T-helper 2 cell (primary cell): ENCODE data around the gene MED25.

Experiments
- DNase-seq, 5 experiments: peaks; one replicate each; pipeline versions ENCODE4 v3.0.0 to v3.0.0-alpha.2; 2012 to 2022

The MED25 gene

DNA sequence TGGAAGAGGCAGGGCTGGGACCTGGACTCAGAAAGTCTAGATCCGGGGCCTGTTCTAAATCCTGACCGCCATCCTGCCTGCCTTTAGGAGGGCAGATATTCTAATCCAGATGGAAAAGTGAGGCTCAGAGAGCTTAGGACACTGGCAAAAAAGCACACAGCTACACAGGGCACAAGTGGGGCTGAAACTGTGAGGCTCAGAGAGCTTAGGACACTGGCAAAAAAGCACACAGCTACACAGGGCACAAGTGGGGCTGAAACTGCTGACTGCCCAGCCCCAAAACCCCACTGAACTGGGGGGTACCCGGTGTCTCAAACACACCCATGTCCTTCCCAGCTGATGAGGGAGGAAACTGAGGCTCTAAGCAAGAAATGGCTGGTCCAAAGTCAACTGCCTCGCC, 57.1 kb downstream of the MED25 start:
- DNase-seq: no peak

DNA sequence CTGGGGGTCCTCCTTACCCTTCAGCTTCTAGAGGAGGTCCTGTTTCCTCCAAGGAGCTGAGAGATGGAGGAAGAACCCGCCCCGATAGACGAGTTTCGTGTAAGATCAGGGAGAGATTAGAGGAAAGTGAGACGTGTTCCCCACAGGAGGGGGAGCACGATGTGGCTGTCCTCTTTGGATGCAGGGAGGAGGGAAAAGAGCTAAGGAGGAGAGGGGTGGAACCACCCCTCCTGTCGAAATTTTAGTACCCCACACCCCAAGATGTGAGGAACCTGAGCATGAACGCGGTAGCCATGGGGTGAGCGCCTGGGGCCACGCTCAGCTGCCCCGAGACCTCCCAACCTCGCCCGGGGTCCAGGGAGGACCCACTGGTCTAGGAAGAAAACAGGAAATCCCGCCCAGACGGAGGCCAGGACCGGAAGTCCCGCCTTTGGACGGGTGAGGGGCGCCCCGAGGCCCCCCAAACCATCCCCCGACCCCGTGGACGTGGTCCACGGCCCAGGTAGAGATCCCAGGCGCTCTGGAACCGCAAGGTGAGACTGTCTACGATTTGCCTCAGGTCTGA, 57.9 kb downstream of the MED25 start:
- peak in 4 of 5 experiments; percentile 20 to 65 (median 32) for DNase-seq

DNA sequence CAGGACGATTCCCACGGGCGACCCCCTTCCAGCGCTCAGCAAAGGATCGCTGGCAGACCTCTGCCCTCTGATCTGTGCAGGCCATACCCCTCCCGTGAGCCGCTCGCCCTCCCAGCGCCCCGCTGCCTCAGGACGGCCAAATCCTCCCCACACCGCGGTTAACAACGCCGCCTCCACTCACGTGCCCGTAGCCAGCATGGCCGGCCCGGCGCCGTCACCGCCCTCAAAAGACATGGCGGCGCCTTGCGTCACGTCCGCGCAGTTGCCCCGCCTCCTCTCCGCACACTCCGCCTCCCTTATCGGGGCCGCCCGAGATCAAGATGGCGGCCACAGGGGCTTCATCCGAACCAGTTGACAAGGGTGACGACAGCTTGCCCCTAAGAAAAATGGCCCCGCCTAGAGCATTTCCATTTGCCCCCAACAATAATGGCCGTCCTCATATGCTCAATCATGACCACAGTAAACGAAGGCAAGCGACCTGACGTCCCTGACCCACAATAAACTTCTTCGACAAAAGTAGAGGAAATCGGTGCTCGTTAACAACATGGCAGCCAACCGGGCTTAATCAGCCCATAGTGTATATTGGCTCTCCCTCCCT, 58.4 kb downstream of the MED25 start:
- peak; percentile 93 to 99 (median 97) for DNase-seq

DNA sequence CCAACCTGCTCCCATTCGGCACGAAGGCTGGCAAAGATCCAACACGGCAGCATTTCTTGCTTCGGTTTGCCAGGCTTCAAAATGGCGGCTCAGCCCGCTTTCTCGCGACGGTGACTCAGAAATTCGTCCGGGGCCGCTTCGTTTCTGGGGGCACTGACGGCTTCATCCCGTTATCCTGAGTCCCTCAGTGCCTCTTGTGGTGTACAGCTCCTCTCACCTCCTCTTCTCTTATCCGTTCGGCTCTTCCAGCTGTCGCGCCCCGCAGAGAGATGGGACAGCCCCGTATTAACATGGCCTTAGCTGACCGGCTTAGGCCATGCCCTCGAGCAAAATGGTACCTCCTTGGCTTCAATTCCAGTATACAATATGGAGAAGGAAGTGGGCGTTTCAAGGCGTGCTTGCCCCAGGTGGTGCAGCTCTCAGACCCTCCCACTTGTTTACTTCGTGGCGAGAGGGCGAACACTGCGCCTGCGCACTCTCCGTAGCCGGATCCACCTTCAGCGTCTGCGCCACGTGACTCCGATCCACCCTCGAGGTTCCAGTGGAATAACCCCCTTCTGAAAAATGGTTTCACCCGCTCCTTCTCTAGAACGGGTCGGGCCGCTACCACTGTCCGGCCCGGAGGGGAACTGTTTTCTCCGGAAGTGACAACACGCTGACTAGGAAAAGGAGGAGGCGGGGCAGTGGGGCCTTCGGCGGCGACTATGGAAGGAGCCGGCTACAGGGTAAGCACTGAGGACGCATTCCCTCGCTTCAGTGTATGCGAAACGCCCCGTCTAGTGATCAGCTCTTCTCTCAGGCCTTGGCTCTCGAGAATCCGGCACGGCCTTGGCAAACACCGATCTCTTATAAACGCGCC, 59.2 kb downstream of the MED25 start, which contains the start of the genes AKT1S1 and TBC1D17:
TSS of gene AKT1S1 (minus strand) at position 336 of the 859 bp plus-strand sequence. CDS start 4,060 bp downstream, outside the sequence.
TSS of gene TBC1D17 (plus strand) at position 683 of the 859 bp plus-strand sequence. CDS start at position 705, 22 bp downstream.
- DNase-seq: peak; percentile 94 to 100 (median 99)

DNA sequence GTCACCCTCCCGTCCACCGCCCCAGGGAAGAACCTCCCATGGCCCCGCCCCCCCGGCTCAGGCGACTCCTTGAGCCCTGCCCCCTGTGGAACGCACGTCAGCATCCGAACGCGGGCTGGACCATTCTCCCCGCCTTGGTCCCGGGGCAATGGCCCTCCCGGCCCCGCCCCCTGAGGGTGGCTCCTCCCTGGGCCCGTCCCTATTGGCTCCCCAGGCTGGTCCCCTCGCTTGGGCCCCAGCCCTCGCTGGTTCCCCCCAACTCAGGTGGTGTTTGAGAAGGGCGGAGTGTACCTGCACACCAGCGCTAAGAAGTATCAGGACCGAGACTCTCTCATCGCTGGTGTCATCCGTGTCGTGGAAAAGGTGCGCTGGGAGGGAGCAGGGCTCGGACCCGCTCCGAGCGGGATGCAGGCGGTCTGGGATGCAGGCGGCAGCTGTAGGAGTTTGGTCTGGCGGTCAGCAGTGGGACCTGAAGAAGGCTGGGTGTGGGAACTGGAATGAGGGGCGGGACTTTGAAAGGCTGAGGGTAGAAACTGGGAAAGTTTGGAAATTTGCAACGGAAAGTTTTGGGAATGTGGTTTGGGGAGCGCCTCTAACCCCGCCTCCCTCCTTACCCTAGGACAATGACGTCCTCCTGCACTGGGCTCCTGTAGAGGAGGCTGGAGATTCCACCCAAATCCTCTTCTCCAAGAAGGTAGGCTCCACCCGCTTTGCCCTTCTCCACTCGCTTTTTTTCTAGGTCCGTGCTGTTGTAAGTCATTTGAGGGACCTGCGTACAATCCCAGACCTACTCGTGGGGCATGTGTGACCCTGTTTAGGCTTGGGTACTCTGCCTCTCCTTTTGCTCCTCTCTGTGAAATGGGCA, 60.0 kb downstream of the MED25 start:
- DNase-seq: peak; percentile 97 to 99 (median 98)

DNA sequence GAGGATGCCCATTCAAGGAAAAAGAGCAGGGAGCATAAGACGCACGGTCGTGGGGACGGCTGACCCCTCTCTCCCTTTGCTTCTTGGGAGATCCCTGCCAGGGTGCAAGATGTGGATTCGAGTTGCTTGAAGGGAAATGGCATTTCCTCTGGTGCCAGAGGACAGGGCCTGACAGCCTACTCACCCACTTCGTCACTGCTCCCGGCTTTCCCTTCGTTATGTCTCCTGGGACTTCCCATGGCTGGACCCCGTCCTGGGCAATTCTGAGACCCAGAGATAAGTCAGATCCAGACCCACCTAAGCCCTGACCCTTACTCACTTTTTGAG, 60.6 kb downstream of the MED25 start:
- DNase-seq: no peak

DNA sequence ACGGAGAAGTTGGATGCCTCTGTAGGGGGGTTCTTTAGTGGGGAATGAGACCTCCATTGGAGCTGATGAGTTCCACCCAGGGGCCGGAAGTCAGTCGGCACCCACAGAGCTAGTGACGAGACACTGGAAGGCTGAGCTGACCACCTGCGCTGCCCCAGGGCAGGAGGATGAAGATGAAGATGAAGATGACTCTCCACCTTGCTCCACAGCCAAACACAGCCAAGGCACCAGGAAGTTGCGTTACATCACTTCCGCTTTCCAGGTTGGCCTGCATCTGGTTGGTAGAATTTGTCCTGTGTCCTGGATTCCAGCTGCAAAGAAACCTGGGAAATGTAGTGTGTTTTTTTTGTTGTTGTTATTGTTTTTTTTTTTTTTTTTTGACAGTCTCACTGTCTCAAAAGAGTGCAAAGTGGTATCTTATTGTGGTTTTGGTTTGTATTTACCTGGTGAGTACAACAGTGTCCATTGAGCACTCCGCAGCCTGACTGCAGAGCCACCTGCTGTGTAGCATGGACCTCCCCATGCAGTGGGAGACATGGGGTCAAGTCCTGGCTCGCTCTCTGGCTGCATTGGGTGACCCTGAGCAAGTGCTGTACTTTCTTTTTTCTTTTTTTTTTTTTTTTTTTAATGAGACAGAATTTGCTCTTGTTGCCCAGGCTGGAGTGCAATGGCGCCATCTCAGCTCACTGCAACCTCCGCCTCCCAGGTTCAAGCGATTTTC, 61.3 kb downstream of the MED25 start:
- peak in 1 of 5 experiments; percentile 66 for DNase-seq

DNA sequence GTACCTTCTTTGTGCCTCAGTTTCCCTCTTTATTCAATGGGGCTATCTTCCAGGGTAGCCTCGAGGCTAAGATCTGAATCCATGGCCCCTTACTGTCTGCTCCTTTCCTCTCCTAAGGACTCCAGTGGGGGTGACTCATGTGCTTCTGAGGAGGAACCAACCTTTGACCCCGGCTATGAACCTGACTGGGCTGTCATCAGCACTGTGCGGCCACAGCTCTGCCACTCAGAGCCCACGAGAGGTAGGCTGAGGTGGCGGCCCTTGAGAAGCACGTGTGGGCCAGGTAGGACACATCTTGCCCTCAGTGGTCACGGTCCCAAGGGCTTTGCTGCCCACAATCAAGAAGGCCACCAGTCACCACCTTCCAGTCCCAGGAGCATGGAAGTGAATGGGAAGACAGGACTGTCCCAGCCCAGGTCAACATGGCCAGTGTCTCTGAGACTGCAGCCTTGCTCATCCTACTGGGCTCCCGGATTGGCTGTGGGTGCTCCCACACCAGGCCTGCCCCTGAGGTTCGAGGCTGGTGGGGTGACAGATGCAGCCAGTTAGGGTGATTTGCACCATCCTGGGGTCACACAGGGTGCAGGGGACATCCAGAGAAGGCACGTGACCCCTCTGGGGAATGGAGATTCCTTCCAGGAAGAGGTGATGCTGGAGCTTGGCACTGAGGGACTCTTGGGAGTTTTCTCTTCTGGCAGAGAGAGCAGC, 62.2 kb downstream of the MED25 start:
- no peak for DNase-seq

DNA sequence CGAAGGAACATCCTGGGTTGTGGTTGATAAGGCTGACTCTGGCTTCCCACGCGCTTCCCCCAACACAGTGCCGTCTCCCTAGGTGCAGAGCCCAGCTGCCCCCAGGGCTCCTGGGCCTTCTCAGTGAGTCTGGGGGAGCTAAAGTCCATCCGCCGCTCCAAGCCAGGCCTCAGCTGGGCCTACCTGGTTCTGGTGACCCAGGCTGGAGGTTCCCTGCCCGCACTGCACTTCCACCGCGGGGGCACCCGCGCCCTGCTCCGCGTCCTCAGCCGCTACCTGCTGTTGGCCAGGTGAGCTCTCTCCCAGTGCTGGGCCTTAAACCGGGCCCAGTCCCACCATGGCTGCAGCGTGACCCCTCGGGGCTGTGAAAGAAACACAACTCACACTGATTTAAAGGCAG, 63.1 kb downstream of the MED25 start:
- DNase-seq: no peak

DNA sequence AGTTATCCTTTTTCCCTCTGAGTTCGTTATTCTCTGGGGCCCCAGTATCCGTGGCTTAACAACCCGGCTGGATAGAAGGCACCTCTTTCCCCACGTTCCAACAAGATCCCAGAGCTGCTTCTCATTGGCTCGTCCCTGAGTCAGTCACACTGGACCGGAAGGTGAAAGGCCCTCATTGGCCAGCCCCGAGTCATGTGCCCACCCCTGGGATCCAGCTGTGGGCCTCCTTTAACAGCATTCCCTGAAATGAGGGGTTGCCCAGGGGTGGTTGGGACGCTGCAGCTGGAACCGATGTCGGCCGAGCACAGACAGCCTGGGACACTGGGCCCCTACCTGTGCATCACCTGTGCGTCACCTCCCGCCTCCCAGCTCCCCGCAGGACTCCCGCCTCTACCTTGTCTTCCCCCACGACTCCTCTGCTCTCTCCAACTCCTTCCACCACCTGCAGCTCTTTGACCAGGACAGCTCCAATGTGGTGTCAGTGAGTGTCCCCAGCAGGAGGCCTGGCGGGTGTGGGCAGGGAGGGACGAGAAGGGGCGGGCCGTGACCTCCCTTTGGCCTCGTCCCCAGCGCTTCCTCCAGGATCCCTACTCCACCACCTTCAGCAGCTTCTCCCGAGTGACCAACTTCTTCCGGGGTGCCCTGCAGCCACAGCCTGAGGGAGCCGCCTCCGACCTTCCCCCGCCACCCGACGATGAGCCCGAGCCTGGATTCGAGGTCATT, 63.7 kb downstream of the MED25 start:
- DNase-seq: no peak

DNA sequence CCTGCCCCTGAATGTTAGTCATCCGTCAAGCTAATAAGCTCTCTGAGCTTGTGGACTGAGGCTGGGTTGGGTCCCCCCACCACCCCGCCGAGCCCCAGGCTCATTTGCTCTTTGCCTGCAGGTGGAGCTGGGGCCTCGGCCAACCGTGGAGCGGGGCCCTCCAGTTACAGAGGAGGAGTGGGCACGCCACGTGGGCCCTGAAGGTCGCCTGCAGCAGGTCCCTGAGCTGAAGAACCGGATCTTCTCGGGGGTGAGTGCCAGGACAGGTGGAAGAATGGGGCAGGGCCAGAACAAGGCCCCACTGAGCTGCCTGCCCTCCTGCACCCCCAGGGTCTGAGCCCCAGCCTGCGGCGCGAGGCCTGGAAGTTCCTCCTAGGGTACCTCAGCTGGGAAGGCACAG, 64.6 kb downstream of the MED25 start:
- no peak for DNase-seq

DNA sequence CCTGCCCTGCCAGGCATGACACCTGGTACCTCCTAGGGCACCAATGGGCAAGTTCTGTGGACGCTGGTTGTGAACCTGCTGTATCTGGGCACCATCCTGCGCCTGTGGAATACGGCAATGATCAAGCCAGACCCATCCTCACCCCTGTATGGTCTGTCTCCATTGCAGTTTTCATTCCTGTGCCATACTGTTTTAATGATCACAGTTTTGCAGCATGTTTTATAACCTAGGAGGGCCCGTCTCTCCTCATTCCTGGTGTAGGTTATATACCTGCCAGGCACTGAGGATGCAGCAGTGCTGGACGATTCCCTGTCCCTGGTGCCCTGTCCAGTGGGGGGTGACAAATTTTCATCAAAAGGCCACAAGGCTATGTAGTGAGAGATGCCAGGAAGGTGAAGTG, 65.0 kb downstream of the MED25 start:
- DNase-seq: no peak

DNA sequence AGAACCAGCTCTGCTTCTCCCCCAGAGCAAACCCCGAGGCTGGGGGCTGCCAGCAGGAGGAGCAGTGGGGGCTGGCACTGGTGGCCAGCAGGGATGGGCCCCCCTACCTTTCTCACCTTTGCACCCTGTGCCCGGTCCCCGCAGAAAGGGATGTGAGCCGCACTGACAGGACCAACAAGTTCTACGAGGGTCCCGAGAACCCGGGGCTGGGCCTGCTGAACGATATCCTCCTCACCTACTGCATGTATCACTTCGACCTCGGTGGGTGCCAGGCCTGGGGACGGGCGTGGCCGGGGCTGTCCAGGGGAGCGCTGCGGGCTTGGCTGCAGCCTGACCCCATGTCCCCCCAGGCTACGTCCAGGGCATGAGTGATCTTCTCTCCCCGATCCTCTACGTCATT, 66.0 kb downstream of the MED25 start:
- DNase-seq: no peak

DNA sequence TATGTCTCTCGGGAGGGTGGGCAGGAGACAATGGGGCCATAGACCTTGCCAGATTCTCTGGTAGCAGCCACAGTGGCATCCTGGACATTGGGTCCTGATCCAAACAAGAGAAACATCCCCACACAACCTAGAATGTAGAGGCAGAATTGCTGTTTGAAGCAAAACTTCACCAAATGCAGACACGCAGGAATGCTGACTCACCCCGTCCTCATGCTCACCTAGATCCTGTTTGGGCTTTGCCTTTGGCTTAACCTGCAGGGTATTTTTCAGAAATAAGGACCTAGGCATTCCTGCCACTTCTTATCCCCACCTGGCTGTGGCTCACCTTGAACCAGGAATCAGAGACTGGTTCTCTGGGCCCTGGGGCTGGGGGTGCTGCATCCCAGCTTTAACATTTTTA, 66.7 kb downstream of the MED25 start:
- DNase-seq: no peak
